Renal cortex interstitium (tissue), 11 donors: ENCODE data around the gene PRRC2A. TPM values are rescaled to one million over a fixed set of nuclear protein-coding genes. Genes with fewer than 3 reads are reported as not detected.

Source experiments
- DNase-seq, 11 donors: peaks; one replicate each; pipeline ENCODE4 v3.0.0-alpha.2; 2013; ENCODE audit warnings: low read depth in 9 of 11, low spot score in 4 of 11; ENCODE audit errors: extremely low read depth in 1 of 11
- polyA plus RNA-seq, 3 donors: library from polyadenylated mRNA; unstranded; fragments of 120-200 nt; gene quantifications; one replicate each; pipeline ENCODE4 v1.2.1, GENCODE V29; 2013; ENCODE audit not compliant: insufficient read length in 3 of 3

PRRC2A gene
- polyA plus RNA-seq, 3 donors, result 161 to 211 (median 207) TPM

- DNase-seq, result no peak
Measured at GRCh38 chr6:31636698-31637596, 16.4 kb downstream of the PRRC2A start.

GRCh38 chr6:31639043-31639442 is 18.5 kb downstream of the PRRC2A start:
- no peak for DNase-seq

- DNase-seq, result no peak
Measured at GRCh38 chr6:31639449-31639861, 18.9 kb downstream of the PRRC2A start.

GRCh38 chr6:31640612-31641011 is 20.1 kb downstream of the PRRC2A start:
- no peak for DNase-seq

- DNase-seq, result no peak
Measured at GRCh38 chr6:31641370-31641769, 20.9 kb downstream of the PRRC2A start.

GRCh38 chr6:31642798-31643570 is 22.5 kb downstream of the PRRC2A start:
- DNase-seq, result no peak

- DNase-seq, result no peak
Measured at GRCh38 chr6:31643818-31644454, 23.4 kb downstream of the PRRC2A start.

- DNase-seq, result no peak
Measured at GRCh38 chr6:31645325-31645724, 24.8 kb downstream of the PRRC2A start.

- peak in 8 of 11 donors; percentile 42 to 77 (median 60) for DNase-seq
Measured at GRCh38 chr6:31651602-31652191, 31.2 kb downstream of the PRRC2A start.

GRCh38 chr6:31652925-31653724 is 32.6 kb downstream of the PRRC2A start:
- DNase-seq, result peak in 6 of 11 donors; percentile 84 to 94 (median 93)

GRCh38 chr6:31654574-31655348 is 34.2 kb downstream of the PRRC2A start:
- no peak for DNase-seq

GRCh38 chr6:31655349-31656237 is 35.1 kb downstream of the PRRC2A start, which contains the start of gene APOM:
TSS of gene APOM (plus strand) at chr6:31655894. CDS start at chr6:31655967, 73 bp downstream.
- DNase-seq, result no peak

GRCh38 chr6:31657406-31658157 is 37.1 kb downstream of the PRRC2A start:
- no peak for DNase-seq

- DNase-seq, result no peak
Measured at GRCh38 chr6:31658158-31658688, 37.7 kb downstream of the PRRC2A start.

GRCh38 chr6:31658983-31659648 is 38.6 kb downstream of the PRRC2A start:
- DNase-seq, result no peak
